Tibial nerve (tissue), 4 donors: Measurements from ENCODE around the gene PIMREG. TPM values are rescaled to one million over a fixed set of nuclear protein-coding genes. Genes with fewer than 3 reads are reported as not detected.

Source experiments
- DNase-seq, 2 donors: peaks; one replicate each; pipeline ENCODE4 v3.0.0-alpha.2; 2019; ENCODE audit warnings: low spot score in 2 of 2
- H3K27ac ChIP-seq, 4 donors: fragments of 200-600 bp; sonication (generic) in 3 of 4; one replicate each; pipeline ENCODE4 v1.5.1; 2017 to 2019; ENCODE audit warnings: mild to moderate bottlenecking in 1 of 4
- H3K27me3 ChIP-seq, 2 donors: fragments of 200-600 bp; sonication (generic) in 1 of 2; one replicate each; pipeline versions ENCODE4 v1.5.1 to v1.6.0; 2017 to 2019
- H3K36me3 ChIP-seq, 3 donors: fragments of 200-600 bp; sonication (generic); one replicate each; pipeline ENCODE4 v1.5.1; 2018 to 2019
- H3K4me1 ChIP-seq, 4 donors: fragments of 200-600 bp; sonication (generic) in 3 of 4; one replicate each; pipeline ENCODE4 v1.5.1; 2017 to 2019
- H3K4me3 ChIP-seq, 4 donors: fragments of 200-600 bp; sonication (generic) in 3 of 4; one replicate each; pipeline ENCODE4 v1.5.1; 2017 to 2019; ENCODE audit warnings: mild to moderate bottlenecking in 1 of 4, moderate library complexity in 1 of 4
- H3K9me3 ChIP-seq, 4 donors: fragments of 200-600 bp; sonication (generic) in 3 of 4; one replicate each; pipeline ENCODE4 v1.5.1; 2017 to 2019
- CTCF ChIP-seq, 5 experiments: fragments of 200-600 bp in 3 of 5; fragments of 450-650 bp in 2 of 5; sonication (generic) in 3 of 5; IDR thresholded peaks; one replicate each; pipeline ENCODE4 v1.5.1; 2016 to 2019; ENCODE audit warnings: antibody characterized with exemption in 5 of 5, mild to moderate bottlenecking in 3 of 5, moderate library complexity in 2 of 5
- EP300 ChIP-seq, 2 donors: sonication (generic); formaldehyde crosslinking; IDR thresholded peaks; one replicate each; pipeline ENCODE4 v1.6.1; 2017; ENCODE audit warnings: antibody characterized with exemption in 2 of 2, mild to moderate bottlenecking in 1 of 2
- POLR2A ChIP-seq, 2 donors: fragments of 450-650 bp; IDR thresholded peaks; one replicate each; pipeline ENCODE4 v1.6.1; 2017; ENCODE audit warnings: antibody characterized with exemption in 2 of 2, mild to moderate bottlenecking in 2 of 2, moderate library complexity in 2 of 2
- WGBS, 2 donors: methylation state at CpG; one replicate each; pipeline ENCODE4 v1.1.5; 2018; 5-methylcytosine and 5-hydroxymethylcytosine counted together
- total RNA-seq, 4 donors: library from RNA; depleted of rRNA; stranded (reverse); fragments of >200 nt; gene quantifications; one replicate each; pipeline ENCODE4 v1.1.0, GENCODE V29; 2016

Gene PIMREG
- total RNA-seq, 4 donors from 2014 or later: 0.42 to 0.59 TPM; not detected in 2

- no peak for TF ChIP-seq EP300 (IDR thresholded peaks at IDR 0.05)
- no peak for TF ChIP-seq CTCF (IDR thresholded peaks at IDR 0.05)
- Histone ChIP-seq H3K9me3 (no peaks in the 10 kb centered on the region), H3K4me1 (peaks cover 0 to 17% (median 0%) of the 10 kb centered on the region in 4 donors), H3K36me3 (peaks cover 0 to 9% (median 0%) of the 10 kb centered on the region in 3 donors), H3K4me3 (no peak overlapping the region), H3K27ac (no peak overlapping the region), H3K27me3 (no peaks in the 10 kb centered on the region)
- DNase-seq: no peak
- 84 to 90% methylated on average over 22 of the region's 22 CpGs for WGBS, 2 donors
Measured at GRCh38 chr17:6474376-6474775, 30.1 kb downstream of the PIMREG start.

- H3K27ac ChIP-seq: no peak overlapping the region
- TF ChIP-seq POLR2A (IDR thresholded peaks at IDR 0.05) (no peak), EP300 (IDR thresholded peaks at IDR 0.05) (no peak), CTCF (IDR thresholded peaks at IDR 0.05) (no peak)
- peaks cover 0 to 17% (median 0%) of the 10 kb centered on the region in 4 donors for H3K4me1 ChIP-seq
- H3K4me3 ChIP-seq: no peak overlapping the region
- peaks cover 0 to 9% (median 0%) of the 10 kb centered on the region in 3 donors for H3K36me3 ChIP-seq
- WGBS, 2 donors: 69 to 72% methylated on average over 7 of the region's 7 CpGs
- H3K9me3 ChIP-seq: no peaks in the 10 kb centered on the region
- DNase-seq: no peak
- no peaks in the 10 kb centered on the region for H3K27me3 ChIP-seq
Measured at GRCh38 chr17:6474906-6475305, 30.7 kb downstream of the PIMREG start.

GRCh38 chr17:6475411-6475810 is 31.2 kb downstream of the PIMREG start:
- Histone ChIP-seq H3K4me1 (peaks cover 0 to 17% (median 0%) of the 10 kb centered on the region in 4 donors), H3K36me3 (peaks cover 0 to 9% (median 0%) of the 10 kb centered on the region in 3 donors), H3K4me3 (no peak overlapping the region), H3K27ac (no peak overlapping the region), H3K9me3 (no peaks in the 10 kb centered on the region), H3K27me3 (no peaks in the 10 kb centered on the region)
- TF ChIP-seq CTCF (IDR thresholded peaks at IDR 0.05) (no peak), POLR2A (IDR thresholded peaks at IDR 0.05) (no peak), EP300 (IDR thresholded peaks at IDR 0.05) (no peak)
- 60 to 74% methylated on average over 4 of the region's 4 CpGs for WGBS, 2 donors
- no peak for DNase-seq

GRCh38 chr17:6476076-6476809 is 32.0 kb downstream of the PIMREG start:
- H3K27ac ChIP-seq: no peak overlapping the region
- 68 to 70% methylated on average over 8 of the region's 8 CpGs for WGBS, 2 donors

GRCh38 chr17:6476810-6477179 is 32.5 kb downstream of the PIMREG start:
- no peak for DNase-seq
- Histone ChIP-seq H3K36me3 (peaks cover 0 to 9% (median 0%) of the 10 kb centered on the region in 3 donors), H3K4me1 (peaks cover 0 to 7% (median 0%) of the 10 kb centered on the region in 4 donors), H3K27me3 (no peaks in the 10 kb centered on the region), H3K9me3 (no peaks in the 10 kb centered on the region), H3K27ac (no peak overlapping the region), H3K4me3 (no peak overlapping the region)
- 81 to 87% methylated on average over 10 of the region's 10 CpGs for WGBS, 2 donors
- no peak for TF ChIP-seq CTCF (IDR thresholded peaks at IDR 0.05)
- TF ChIP-seq POLR2A (IDR thresholded peaks at IDR 0.05): no peak
- no peak for TF ChIP-seq EP300 (IDR thresholded peaks at IDR 0.05)

More at GRCh38 chr17:6476076-6476809, 32.0 kb downstream of the PIMREG start:
- Histone ChIP-seq H3K36me3 (peaks cover 0 to 9% (median 0%) of the 10 kb centered on the region in 3 donors), H3K4me1 (peaks cover 0 to 13% (median 0%) of the 10 kb centered on the region in 4 donors), H3K9me3 (no peaks in the 10 kb centered on the region), H3K4me3 (no peak overlapping the region), H3K27me3 (no peaks in the 10 kb centered on the region)
- TF ChIP-seq EP300 (IDR thresholded peaks at IDR 0.05): no peak
- DNase-seq: no peak
